ENCODE results near the gene ABI3BP. TPM values are rescaled to one million over a fixed set of nuclear protein-coding genes. Genes with fewer than 3 reads are reported as not detected.
A peak's percentile ranks its signal among the peaks of the same experiment; 100 is the strongest.

ABI3BP gene
- total RNA-seq, 6 donors from 2014 or later = 46.1 to 130 (median 101) TPM

- ATAC-seq (ENCODE audit: low FRiP score in 2 of 2) = no peak
- Histone ChIP-seq H3K4me1 (no peaks in the 10 kb centered on the region), H3K36me3 (no peaks in the 10 kb centered on the region), H3K4me3 (no peak overlapping the region), H3K27me3 (no peaks in the 10 kb centered on the region), H3K27ac (no peak overlapping the region), H3K9me3 (no peaks in the 10 kb centered on the region)
- WGBS, 2 donors = 85 to 100% methylated on average over 2 of the region's 2 CpGs
- no peak for DNase-seq
- TF ChIP-seq CTCF (IDR thresholded peaks at IDR 0.05) (no peak), EP300 (IDR thresholded peaks at IDR 0.05) (no peak), POLR2AphosphoS5 (IDR thresholded peaks at IDR 0.05) (no peak), POLR2A (IDR thresholded peaks at IDR 0.05) (no peak)
These were observed 227.2 kb downstream of the ABI3BP start for GRCh38 chr3:100766069-100766468.

GRCh38 chr3:100765437-100765975 lies 227.7 kb downstream of the ABI3BP start:
- Histone ChIP-seq H3K9me3 (no peaks in the 10 kb centered on the region), H3K4me1 (no peaks in the 10 kb centered on the region), H3K27ac (no peak overlapping the region), H3K36me3 (no peaks in the 10 kb centered on the region), H3K27me3 (no peaks in the 10 kb centered on the region), H3K4me3 (no peak overlapping the region)
- no peak for TF ChIP-seq EP300 (IDR thresholded peaks at IDR 0.05)
- TF ChIP-seq POLR2A (IDR thresholded peaks at IDR 0.05) = no peak
- no peak for TF ChIP-seq POLR2AphosphoS5 (IDR thresholded peaks at IDR 0.05)
- no peak for TF ChIP-seq CTCF (IDR thresholded peaks at IDR 0.05)
- WGBS, 2 donors = 83 to 92% methylated on average over 3 of the region's 3 CpGs
- DNase-seq (no peak), ATAC-seq (ENCODE audit: low FRiP score in 2 of 2) (no peak)

- ATAC-seq (ENCODE audit: low FRiP score in 2 of 2) = no peak
- TF ChIP-seq CTCF (IDR thresholded peaks at IDR 0.05) = no peak
- TF ChIP-seq POLR2AphosphoS5 (IDR thresholded peaks at IDR 0.05) = no peak
- no peak for TF ChIP-seq EP300 (IDR thresholded peaks at IDR 0.05)
- TF ChIP-seq POLR2A (IDR thresholded peaks at IDR 0.05) = no peak
These were observed 231.3 kb downstream of the ABI3BP start for GRCh38 chr3:100761951-100762350.

GRCh38 chr3:100761211-100761942 lies 231.8 kb downstream of the ABI3BP start:
- Histone ChIP-seq H3K4me1 (no peaks in the 10 kb centered on the region), H3K27me3 (no peaks in the 10 kb centered on the region), H3K27ac (no peak overlapping the region), H3K36me3 (no peaks in the 10 kb centered on the region), H3K4me3 (no peak overlapping the region), H3K9me3 (no peaks in the 10 kb centered on the region)
- WGBS, 2 donors = 80 to 100% methylated on average over 1 of the region's 1 CpG
- TF ChIP-seq POLR2A (IDR thresholded peaks at IDR 0.05) (no peak), CTCF (IDR thresholded peaks at IDR 0.05) (peak in 1 of 6 experiments; percentile 11), EP300 (IDR thresholded peaks at IDR 0.05) (no peak), POLR2AphosphoS5 (IDR thresholded peaks at IDR 0.05) (no peak)
- ATAC-seq (ENCODE audit: low FRiP score in 2 of 2) (peak in 1 of 2 donors; percentile 26), DNase-seq (no peak)

More at GRCh38 chr3:100761951-100762350, 231.3 kb downstream of the ABI3BP start:
- H3K27ac ChIP-seq = no peak overlapping the region
- H3K4me1 ChIP-seq = no peaks in the 10 kb centered on the region
- H3K4me3 ChIP-seq = no peak overlapping the region
- no peaks in the 10 kb centered on the region for H3K9me3 ChIP-seq
- H3K36me3 ChIP-seq = no peaks in the 10 kb centered on the region
- no peaks in the 10 kb centered on the region for H3K27me3 ChIP-seq
- no peak for DNase-seq

- DNase-seq = no peak
- no peaks in the 10 kb centered on the region for H3K4me1 ChIP-seq
- H3K27me3 ChIP-seq = no peaks in the 10 kb centered on the region
- no peak for TF ChIP-seq CTCF (IDR thresholded peaks at IDR 0.05)
- TF ChIP-seq POLR2AphosphoS5 (IDR thresholded peaks at IDR 0.05) = no peak
- no peak for TF ChIP-seq POLR2A (IDR thresholded peaks at IDR 0.05)
- TF ChIP-seq EP300 (IDR thresholded peaks at IDR 0.05) = no peak
- no peak overlapping the region for H3K4me3 ChIP-seq
- ATAC-seq (ENCODE audit: low FRiP score in 2 of 2) = no peak
- no peak overlapping the region for H3K27ac ChIP-seq
- WGBS, 2 donors = 56 to 60% methylated on average over 4 of the region's 4 CpGs
- no peaks in the 10 kb centered on the region for H3K36me3 ChIP-seq
- H3K9me3 ChIP-seq = no peaks in the 10 kb centered on the region
These were observed 232.8 kb downstream of the ABI3BP start for GRCh38 chr3:100760377-100760776.

All from upper lobe of left lung (tissue), 6 donors.